Right atrium auricular region (tissue), 2 donors: ENCODE results near the gene PRIM2. TPM values are rescaled to one million over a fixed set of nuclear protein-coding genes. Genes with fewer than 3 reads are reported as not detected.

Experiments used
- DNase-seq: peaks from one replicate; pipeline ENCODE4 v3.0.0-alpha.2; 2019; ENCODE audit warnings: low spot score
- H3K27ac ChIP-seq, 2 donors: fragments of 200-600 bp; sonication (generic); 1 replicate in 1 of 2; 2 replicates in 1 of 2; pipeline ENCODE4 v1.5.1; 2016 to 2019
- H3K27me3 ChIP-seq, 2 donors: fragments of 200-600 bp; sonication (generic); one replicate each; pipeline versions ENCODE4 v1.5.1 to v1.6.0; 2017 to 2019
- H3K36me3 ChIP-seq: fragments of 200-600 bp; sonication (generic); one replicate; pipeline ENCODE4 v1.5.1; 2016
- H3K4me1 ChIP-seq, 2 donors: fragments of 200-600 bp; sonication (generic); one replicate each; pipeline versions ENCODE4 v1.5.1 to v1.6.0; 2017 to 2019
- H3K4me3 ChIP-seq, 2 donors: fragments of 200-600 bp; sonication (generic); 1 replicate in 1 of 2; 2 replicates in 1 of 2; pipeline ENCODE4 v1.5.1; 2017 to 2019; ENCODE audit warnings: mild to moderate bottlenecking in 1 of 2, moderate library complexity in 1 of 2
- H3K9me3 ChIP-seq, 2 donors: fragments of 200-600 bp; sonication (generic); one replicate each; pipeline ENCODE4 v1.5.1; 2019
- total RNA-seq, 2 donors: library from RNA; depleted of rRNA; stranded (reverse); fragments of >200 nt; gene quantifications; one replicate each; pipeline ENCODE4 v1.1.0, GENCODE V29; 2016
- TF ChIP-seq, protein P1 (sequence below), 2 donors: fragments of 200-600 bp; sonication (generic); IDR thresholded peaks; one replicate each; pipeline ENCODE4 v1.5.1; 2019; ENCODE audit warnings: antibody characterized with exemption in 2 of 2

PRIM2 gene
- total RNA-seq, 2 donors from 2014 or later, result 2.8 to 4.3 TPM

DNA sequence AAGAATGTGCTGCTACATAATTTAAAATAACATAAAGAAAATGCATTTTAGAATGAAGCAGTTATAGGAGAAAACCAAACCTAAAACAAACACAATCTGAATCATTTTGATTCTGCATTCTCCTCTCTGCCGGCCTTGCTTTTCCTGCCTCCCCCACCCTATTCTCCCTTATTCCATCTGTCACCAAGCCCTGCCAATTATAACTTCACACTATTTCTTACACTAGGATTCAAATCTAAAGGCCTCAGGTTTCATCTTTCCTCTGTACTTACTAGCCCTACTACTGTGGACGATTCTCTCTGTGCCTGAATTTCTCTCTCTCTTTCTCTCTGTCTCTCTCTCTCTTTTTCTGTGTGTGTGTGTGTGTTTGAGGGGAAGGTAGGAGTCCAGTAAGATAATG, 18.7 kb upstream of the PRIM2 start:
- Histone ChIP-seq H3K27me3 (no peaks in the 10 kb centered on the region), H3K4me3 (no peak overlapping the region), H3K9me3 (no peaks in the 10 kb centered on the region), H3K27ac (no peak overlapping the region), H3K4me1 (no peaks in the 10 kb centered on the region), H3K36me3 (no peaks in the 10 kb centered on the region)
- DNase-seq, result no peak
- TF ChIP-seq, protein P1, sequence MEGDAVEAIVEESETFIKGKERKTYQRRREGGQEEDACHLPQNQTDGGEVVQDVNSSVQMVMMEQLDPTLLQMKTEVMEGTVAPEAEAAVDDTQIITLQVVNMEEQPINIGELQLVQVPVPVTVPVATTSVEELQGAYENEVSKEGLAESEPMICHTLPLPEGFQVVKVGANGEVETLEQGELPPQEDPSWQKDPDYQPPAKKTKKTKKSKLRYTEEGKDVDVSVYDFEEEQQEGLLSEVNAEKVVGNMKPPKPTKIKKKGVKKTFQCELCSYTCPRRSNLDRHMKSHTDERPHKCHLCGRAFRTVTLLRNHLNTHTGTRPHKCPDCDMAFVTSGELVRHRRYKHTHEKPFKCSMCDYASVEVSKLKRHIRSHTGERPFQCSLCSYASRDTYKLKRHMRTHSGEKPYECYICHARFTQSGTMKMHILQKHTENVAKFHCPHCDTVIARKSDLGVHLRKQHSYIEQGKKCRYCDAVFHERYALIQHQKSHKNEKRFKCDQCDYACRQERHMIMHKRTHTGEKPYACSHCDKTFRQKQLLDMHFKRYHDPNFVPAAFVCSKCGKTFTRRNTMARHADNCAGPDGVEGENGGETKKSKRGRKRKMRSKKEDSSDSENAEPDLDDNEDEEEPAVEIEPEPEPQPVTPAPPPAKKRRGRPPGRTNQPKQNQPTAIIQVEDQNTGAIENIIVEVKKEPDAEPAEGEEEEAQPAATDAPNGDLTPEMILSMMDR (IDR thresholded peaks at IDR 0.05), result no peak

DNA sequence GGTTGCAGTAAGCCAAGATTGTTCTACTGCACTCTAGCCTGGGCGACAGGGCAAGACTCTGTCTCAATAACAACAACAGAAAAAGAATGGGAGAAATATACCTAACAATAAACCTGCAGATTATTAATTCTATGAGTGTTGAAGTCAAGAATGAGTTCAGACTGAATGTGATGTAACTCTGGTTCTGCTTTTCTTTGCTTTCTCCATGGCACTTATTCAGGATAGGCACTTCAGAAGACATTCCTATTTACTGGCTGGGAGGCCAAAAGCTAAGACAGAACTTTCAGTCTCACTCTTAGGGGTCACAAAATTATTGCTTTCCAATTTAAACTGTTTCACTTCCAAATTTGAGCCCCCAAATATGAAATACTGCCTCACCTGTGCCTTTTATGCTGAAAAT, 15.7 kb upstream of the PRIM2 start:
- Histone ChIP-seq H3K9me3 (no peaks in the 10 kb centered on the region), H3K4me1 (peaks cover 0 to 9% of the 10 kb centered on the region in 2 donors), H3K36me3 (no peaks in the 10 kb centered on the region), H3K27ac (no peak overlapping the region), H3K4me3 (no peak overlapping the region), H3K27me3 (no peaks in the 10 kb centered on the region)
- DNase-seq, result no peak
- TF ChIP-seq, protein P1 (IDR thresholded peaks at IDR 0.05), result no peak

DNA sequence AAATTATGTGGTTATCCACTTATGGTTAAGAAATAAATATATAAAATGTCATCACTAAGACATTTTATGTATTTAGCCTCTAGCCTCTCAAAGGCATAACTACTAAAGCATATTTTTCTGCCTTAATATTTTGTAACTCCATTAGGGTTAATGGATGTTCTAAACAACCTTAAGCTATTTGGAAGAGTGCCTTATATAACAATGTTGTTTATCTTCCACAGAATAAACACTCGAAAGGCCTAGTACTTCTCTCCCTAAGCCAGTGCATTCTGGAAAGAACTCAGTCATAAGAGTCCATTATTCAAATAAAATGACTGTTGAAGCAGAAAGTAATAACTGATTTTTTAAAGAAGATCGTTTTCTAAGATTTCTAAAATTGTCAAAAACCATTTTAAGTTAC, 15.0 kb upstream of the PRIM2 start:
- TF ChIP-seq, protein P1 (IDR thresholded peaks at IDR 0.05), result no peak
- no peaks in the 10 kb centered on the region for H3K36me3 ChIP-seq
- H3K27me3 ChIP-seq, result no peaks in the 10 kb centered on the region
- peaks cover 0 to 9% of the 10 kb centered on the region in 2 donors for H3K4me1 ChIP-seq
- DNase-seq, result no peak
- no peak overlapping the region for H3K4me3 ChIP-seq
- no peak overlapping the region for H3K27ac ChIP-seq
- H3K9me3 ChIP-seq, result no peaks in the 10 kb centered on the region

DNA sequence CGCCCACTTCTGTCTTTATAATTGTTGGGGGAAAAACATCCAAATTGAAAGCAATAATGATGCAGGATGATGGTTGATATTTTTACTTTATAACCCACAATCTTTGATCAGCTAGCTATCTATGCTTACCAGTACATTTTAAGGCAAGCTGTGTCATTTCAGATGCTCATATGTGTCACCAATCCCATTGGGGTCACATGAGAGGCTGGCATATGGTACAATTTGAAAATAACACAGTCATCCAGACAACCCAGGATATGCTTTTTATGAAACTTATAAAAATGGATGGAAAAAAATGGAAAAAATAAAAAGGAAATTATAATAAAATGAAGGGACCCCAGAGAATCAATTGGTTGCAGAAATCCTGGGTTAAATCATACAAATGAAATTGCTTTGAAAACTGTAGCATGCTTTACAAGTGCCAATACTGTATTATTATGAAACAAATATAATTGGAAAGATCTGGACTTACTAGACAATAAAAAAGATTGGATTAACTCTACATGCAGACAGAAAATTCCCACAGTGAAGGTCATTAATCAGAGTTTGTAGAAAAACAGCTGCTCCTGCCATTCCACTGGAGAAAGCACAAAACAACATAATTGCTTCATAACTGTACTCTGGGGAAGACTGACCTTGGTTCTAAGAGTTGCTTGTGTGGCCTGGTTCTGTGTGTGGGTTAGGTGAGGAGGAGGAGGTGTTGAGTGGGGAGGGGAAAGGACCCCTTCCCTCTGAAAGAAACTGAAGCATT, 13.3 kb upstream of the PRIM2 start:
- Histone ChIP-seq H3K4me3 (no peak overlapping the region), H3K9me3 (no peaks in the 10 kb centered on the region), H3K27me3 (no peaks in the 10 kb centered on the region), H3K4me1 (peaks cover 0 to 9% of the 10 kb centered on the region in 2 donors), H3K36me3 (no peaks in the 10 kb centered on the region), H3K27ac (peak overlapping the region in 1 of 2 donors; percentile 36)
- TF ChIP-seq, protein P1 (IDR thresholded peaks at IDR 0.05), result no peak
- DNase-seq, result no peak

DNA sequence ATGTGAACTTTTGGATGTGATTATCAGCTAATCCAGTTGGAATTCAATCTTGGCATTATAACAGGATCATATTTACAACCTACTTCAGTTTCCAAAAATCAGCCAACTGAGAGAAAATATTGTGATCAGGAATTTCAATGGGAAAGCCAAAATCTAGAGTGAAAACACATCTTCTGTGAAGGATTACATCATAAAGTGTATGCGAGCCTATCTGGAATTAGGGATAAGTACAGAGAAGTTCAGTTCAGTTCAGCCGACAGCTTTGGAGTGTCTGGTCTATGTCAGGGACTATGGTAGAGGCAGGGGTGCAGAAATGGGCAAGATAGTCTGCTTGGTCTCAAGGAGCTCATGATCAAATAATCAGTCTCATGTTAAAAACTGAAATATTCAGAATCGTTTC, 12.3 kb upstream of the PRIM2 start:
- Histone ChIP-seq H3K27me3 (no peaks in the 10 kb centered on the region), H3K27ac (peak overlapping the region; percentile 27 to 36), H3K4me1 (peaks cover 0 to 9% of the 10 kb centered on the region in 2 donors), H3K4me3 (no peak overlapping the region), H3K9me3 (no peaks in the 10 kb centered on the region), H3K36me3 (no peaks in the 10 kb centered on the region)
- TF ChIP-seq, protein P1 (IDR thresholded peaks at IDR 0.05), result no peak
- DNase-seq, result no peak

DNA sequence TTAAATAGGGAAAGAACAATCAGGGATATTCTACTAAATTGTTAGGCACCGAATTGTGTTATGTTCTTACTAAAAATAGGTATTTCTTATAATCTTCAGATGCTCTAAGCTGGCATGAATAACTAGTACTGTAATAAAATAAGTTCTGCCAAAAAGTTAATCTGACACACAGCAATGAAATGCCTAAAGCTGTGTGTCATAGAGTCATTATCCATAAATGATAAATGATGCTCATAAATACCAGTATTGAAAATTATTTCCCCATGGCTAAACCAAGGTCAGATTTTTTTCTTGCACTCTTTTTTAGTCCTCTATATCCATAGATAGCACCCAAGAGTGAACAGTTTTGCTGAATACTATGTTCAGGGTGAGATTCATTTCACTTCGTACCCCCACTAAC, 11.7 kb upstream of the PRIM2 start:
- TF ChIP-seq, protein P1 (IDR thresholded peaks at IDR 0.05), result no peak
- H3K27ac ChIP-seq, result peak overlapping the region in 1 of 2 donors; percentile 36

More for the DNA sequence above, 11.7 kb upstream of the PRIM2 start:
- peaks cover 0 to 9% of the 10 kb centered on the region in 2 donors for H3K4me1 ChIP-seq
- H3K27me3 ChIP-seq, result no peaks in the 10 kb centered on the region
- H3K9me3 ChIP-seq, result no peaks in the 10 kb centered on the region
- no peak for DNase-seq
- no peak overlapping the region for H3K4me3 ChIP-seq
- H3K36me3 ChIP-seq, result no peaks in the 10 kb centered on the region
